Testis (tissue), 2 donors: ENCODE measurements around the gene GPR152.

Experiments used
- CTCF ChIP-seq, 3 experiments: fragments of 450-650 bp in 2 of 3; fragments of 200-600 bp in 1 of 3; sonication (generic) in 1 of 3; IDR thresholded peaks; one replicate each; pipeline ENCODE4 v1.5.1; 2016 to 2019; ENCODE audit warnings: antibody characterized with exemption in 3 of 3, mild to moderate bottlenecking in 2 of 3, moderate library complexity in 1 of 3
- POLR2A ChIP-seq: fragments of 450-650 bp; IDR thresholded peaks from one replicate; pipeline ENCODE4 v1.6.1; 2017; ENCODE audit warnings: antibody characterized with exemption, mild to moderate bottlenecking, moderate library complexity

DNA sequence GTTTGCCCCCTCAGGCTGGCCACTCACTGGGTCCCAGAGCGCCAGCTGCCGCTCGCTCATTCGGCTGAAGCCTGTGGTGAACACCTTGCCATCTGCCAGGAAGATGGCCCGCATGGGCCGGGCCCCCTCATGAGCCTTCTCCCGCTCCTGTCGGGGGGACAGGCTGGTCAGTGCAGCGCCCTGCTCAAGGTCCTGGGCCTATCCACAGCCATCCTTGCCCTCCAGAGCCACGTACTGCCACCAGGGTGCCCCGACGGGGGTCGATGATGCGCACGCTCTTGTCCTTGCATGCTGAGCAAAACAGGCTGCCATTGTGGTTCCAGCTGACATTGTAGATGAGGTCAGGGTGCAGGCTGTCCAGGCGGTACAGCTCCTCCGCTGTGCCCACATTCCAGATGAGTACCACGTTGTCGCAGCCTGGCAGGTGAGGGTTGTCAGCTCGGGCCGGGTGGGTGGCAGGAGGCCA is 11.4 kb downstream of the GPR152 start:
- TF ChIP-seq CTCF (IDR thresholded peaks at IDR 0.05) (no peak), POLR2A (no peak)
